ENCODE measurements around the gene SNAP47.

- TF ChIP-seq CTCF (IDR thresholded peaks at IDR 0.05) (no peak), YY1 (IDR thresholded peaks at IDR 0.05; ENCODE audit: low read depth) (no peak), TCF12 (IDR thresholded peaks at IDR 0.05) (no peak)
Observed at GRCh38 chr1:227748496-227749182, 13.4 kb downstream of the SNAP47 start.
